PC-3 (cell line): Measurements from ENCODE around the gene UNC5B.

ENCODE experiments used
- EZH2 ChIP-seq: fragments of 300-600 bp; sonication (generic); IDR thresholded peaks from one replicate; pipeline ENCODE4 v1.6.1; 2017; ENCODE audit warnings: antibody characterized with exemption, mild to moderate bottlenecking, low read length; ENCODE audit not compliant: unreplicated experiment
- TF ChIP-seq, protein P1 (sequence below): fragments of 300-600 bp; sonication (generic); conservative IDR thresholded peaks from 2 replicates; pipeline ENCODE4 v1.5.1; 2017; ENCODE audit warnings: antibody characterized with exemption, low read depth, mild to moderate bottlenecking, low read length

DNA sequence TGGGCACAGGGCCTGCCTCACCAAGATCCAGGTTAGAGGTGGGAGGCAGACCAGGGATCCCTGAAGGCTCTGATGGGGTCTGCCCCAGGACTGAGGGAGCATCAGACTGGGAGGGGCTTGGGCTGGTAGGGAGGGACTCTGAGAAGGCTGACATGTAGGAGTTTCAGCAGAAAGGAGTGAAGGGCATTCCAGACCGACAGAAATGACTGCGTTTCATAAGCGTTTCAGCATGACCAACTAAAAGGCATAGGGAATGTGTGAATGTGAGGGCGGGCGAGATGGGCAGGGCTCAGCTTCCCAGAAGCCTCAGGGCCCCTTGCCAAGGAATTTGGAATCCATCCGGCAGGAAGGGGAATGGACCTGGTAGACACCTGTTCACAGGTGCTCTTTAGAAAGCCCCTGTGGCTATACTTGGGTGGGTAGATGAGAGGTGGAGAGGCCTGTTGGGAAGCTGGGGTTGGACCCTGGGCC, 81.8 kb downstream of the UNC5B start:
- no peak for TF ChIP-seq EZH2
- TF ChIP-seq, protein P1, sequence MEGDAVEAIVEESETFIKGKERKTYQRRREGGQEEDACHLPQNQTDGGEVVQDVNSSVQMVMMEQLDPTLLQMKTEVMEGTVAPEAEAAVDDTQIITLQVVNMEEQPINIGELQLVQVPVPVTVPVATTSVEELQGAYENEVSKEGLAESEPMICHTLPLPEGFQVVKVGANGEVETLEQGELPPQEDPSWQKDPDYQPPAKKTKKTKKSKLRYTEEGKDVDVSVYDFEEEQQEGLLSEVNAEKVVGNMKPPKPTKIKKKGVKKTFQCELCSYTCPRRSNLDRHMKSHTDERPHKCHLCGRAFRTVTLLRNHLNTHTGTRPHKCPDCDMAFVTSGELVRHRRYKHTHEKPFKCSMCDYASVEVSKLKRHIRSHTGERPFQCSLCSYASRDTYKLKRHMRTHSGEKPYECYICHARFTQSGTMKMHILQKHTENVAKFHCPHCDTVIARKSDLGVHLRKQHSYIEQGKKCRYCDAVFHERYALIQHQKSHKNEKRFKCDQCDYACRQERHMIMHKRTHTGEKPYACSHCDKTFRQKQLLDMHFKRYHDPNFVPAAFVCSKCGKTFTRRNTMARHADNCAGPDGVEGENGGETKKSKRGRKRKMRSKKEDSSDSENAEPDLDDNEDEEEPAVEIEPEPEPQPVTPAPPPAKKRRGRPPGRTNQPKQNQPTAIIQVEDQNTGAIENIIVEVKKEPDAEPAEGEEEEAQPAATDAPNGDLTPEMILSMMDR, result no peak
